Astrocyte of the cerebellum (primary cell): ENCODE measurements around the gene MAPT.

Experiments used
- DNase-seq: peaks from one replicate; pipeline ENCODE4 v3.0.0-alpha.2; 2011; ENCODE audit warnings: low read depth
- H3K4me3 ChIP-seq: 2 replicates; pipeline ENCODE4 v1.5.1; 2011; ENCODE audit warnings: mild to moderate bottlenecking, low read depth, low read length, moderate library complexity
- in situ Hi-C: cut with HindIII; loops from 2 replicates; pipeline ENCODE4 v1.10.0; 2017; ENCODE audit warnings: low sequenced_read_pairs
- TF ChIP-seq, protein P1 (sequence below): IDR thresholded peaks from 2 replicates; pipeline ENCODE4 v1.5.1; 2012; ENCODE audit warnings: low read length, low read depth, moderate library complexity, mild to moderate bottlenecking; ENCODE audit errors: missing control alignments

MAPT gene

DNA sequence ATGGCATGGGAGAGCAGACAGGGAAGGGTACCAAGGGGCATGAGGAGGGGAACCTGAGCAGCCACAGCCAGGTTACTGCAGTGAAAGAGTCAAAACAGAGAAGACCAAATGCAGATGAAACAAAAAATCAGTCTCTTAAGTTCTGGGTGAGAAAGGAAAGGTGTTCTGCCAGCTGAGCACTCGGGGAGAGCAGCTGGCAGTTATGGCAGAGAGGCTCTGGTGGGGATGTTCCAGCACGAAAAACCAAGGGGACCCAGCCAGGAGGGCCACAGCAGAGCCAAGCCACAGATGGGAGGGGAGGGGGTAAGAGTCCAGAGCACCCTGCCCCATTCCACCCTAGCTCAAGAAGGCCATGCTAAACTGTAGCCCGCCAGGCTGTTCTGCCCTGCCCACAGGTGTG lies 136.4 kb downstream of the MAPT start:
- no peak for DNase-seq
- TF ChIP-seq, protein P1, sequence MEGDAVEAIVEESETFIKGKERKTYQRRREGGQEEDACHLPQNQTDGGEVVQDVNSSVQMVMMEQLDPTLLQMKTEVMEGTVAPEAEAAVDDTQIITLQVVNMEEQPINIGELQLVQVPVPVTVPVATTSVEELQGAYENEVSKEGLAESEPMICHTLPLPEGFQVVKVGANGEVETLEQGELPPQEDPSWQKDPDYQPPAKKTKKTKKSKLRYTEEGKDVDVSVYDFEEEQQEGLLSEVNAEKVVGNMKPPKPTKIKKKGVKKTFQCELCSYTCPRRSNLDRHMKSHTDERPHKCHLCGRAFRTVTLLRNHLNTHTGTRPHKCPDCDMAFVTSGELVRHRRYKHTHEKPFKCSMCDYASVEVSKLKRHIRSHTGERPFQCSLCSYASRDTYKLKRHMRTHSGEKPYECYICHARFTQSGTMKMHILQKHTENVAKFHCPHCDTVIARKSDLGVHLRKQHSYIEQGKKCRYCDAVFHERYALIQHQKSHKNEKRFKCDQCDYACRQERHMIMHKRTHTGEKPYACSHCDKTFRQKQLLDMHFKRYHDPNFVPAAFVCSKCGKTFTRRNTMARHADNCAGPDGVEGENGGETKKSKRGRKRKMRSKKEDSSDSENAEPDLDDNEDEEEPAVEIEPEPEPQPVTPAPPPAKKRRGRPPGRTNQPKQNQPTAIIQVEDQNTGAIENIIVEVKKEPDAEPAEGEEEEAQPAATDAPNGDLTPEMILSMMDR = no peak
- no peak overlapping the region for H3K4me3 ChIP-seq
- in situ Hi-C loops = no loop called here

DNA sequence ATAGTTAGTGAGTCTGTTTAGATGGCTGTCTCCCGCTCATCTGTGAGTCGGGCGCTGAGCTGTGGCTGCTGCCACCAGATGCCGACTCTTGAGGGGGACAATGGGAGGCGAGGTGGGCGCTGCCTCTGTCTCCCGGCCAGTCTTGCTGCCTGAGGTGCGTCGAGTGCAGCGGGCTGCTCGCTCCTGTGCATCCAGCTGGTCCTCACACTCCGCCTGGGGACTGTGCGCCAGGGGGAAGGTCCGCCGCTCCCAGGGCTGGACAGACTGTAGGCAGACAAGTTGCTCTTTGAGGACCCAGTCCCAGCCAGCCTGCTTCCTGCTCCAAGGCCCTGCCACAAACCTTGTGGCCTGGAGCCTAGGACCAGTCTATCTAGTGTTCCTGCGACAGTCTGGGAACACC lies 137.1 kb downstream of the MAPT start:
- in situ Hi-C loops = no loop called here
- TF ChIP-seq, protein P1 = no peak
- no peak for DNase-seq
- H3K4me3 ChIP-seq = no peak overlapping the region

DNA sequence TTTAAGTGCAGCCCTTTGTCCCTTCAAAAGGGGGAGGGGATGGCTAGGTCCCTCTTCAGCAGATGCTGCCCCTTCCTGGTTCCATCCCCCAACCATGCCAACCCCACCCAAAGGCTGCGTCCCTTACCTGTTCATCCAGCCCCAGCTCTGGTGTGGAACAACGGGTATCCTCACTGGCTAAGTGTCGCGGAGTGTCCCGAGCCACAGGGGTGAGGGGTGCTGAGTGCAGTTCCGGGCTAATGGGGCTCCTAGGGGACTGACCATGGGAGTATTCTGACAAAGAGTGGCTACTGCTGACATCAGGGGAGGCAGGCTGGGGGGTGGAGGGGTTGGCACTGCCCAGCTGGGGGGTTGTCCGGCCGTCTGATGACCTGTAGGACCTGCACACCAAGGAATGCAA lies 137.6 kb downstream of the MAPT start:
- no peak overlapping the region for H3K4me3 ChIP-seq
- DNase-seq = no peak
- TF ChIP-seq, protein P1 = no peak
- in situ Hi-C loops = no loop called here

DNA sequence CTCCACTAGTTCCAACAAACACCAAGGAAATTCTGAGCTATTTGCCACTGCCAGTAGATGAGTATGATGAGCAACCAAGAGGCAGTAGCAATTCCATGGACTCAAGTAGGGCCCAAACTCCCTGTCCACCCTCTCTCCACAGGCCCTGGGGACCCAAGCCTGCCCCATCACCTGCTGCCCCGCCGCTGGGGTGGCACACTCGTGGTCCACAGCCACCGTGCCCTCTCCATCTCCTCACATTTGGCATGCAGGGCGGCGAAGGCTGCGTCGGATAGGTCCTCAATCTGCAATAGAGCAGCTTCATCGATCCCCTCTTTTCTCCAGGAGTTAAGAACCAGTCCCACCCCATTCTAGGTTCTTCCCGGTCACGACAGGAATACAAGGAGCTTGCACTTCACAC lies 138.6 kb downstream of the MAPT start:
- TF ChIP-seq, protein P1 = no peak
- no peak for DNase-seq
- H3K4me3 ChIP-seq = no peak overlapping the region
- in situ Hi-C loops = no loop called here

DNA sequence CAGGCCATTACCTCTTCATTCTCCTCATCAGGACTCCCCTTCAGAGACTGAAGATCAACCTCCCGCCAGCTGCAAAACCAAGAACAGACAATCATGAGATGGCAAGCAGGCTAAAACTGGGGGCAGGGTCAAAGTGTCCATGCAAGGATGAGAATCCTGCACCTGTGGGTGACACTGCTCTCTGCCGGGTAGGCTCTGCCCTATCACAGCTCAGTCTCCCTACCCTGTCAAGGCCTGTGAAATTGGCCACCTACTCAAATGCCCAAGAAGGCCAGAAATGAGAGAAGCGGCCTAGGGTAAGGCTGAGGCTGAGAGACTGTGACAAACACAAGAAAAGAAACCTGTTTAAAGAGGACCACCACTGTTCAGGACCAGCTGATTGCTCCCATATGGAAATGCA lies 139.0 kb downstream of the MAPT start:
- DNase-seq = no peak
- H3K4me3 ChIP-seq = no peak overlapping the region
- in situ Hi-C loops = no loop called here
- TF ChIP-seq, protein P1 = no peak

DNA sequence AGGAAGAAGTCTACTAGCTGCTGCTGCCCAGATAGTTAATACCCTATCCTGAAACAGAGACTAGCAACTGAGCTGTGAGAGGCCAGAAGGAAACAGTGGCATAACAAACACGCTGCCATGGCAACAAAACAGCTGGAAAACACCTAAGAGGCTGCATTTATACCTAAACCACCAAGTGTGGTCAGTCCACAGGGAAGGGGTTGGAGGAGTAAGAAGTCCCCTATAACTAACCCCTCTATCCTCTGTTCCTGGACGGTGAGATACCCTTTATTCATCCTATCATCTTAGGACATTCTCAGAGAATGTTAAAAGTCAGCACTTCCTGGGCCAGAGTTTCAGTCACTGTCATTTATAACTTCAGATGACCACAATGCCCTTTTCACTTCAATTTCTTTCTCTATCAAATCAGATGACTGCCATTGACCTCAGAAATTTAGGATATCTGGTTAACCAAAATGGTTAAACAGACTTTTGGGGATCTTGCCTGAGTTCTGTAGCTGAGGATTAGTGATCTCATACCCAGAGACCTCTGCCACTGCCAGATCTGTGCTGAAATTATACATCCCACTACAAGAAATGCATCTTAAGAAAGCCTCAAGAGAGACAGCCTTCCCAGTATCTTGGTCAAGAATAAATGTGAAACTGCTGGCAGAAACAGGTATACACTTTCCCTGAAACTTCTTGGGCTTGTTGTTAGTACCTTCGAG lies 140.9 kb downstream of the MAPT start:
- TF ChIP-seq, protein P1 = no peak
- in situ Hi-C loops = no loop called here
- H3K4me3 ChIP-seq = no peak overlapping the region
- no peak for DNase-seq

DNA sequence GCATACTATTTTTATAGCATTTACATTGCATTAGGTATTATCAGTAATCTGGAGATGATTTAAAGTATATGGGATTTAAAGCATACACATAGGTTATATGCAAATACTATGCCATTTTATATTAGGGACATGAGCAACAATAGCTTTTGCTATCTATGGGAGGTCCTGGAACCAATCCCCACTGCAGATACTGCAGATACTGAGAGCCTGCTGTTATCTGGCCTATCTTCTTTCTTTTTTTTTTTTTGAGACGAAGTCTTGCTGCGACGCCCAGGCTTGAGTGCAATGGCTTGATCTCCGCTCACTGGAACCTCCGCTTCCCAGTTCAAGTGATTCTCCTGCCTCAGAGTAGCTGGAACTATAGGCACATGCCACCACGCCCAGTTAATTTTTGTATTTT lies 142.1 kb downstream of the MAPT start:
- DNase-seq = no peak
- TF ChIP-seq, protein P1 = no peak
- H3K4me3 ChIP-seq = no peak overlapping the region
- in situ Hi-C loops = no loop called here
